Spleen (tissue), 11 donors: ENCODE results near the gene HEBP1. TPM values are rescaled to one million over a fixed set of nuclear protein-coding genes. Genes with fewer than 3 reads are reported as not detected.

ENCODE experiments used
- DNase-seq: peaks from one replicate; pipeline ENCODE4 v3.0.0-alpha.2; 2020
- H3K27ac ChIP-seq, 8 donors: fragments of 200-600 bp; sonication (generic) in 7 of 8; 1 replicate in 4 of 8; 2 replicates in 4 of 8; pipeline versions ENCODE4 v1.5.0 to v1.8.0; 2016 to 2021; ENCODE audit warnings: inconsistent platforms in 4 of 8, mild to moderate bottlenecking in 4 of 8, moderate library complexity in 1 of 8
- H3K27me3 ChIP-seq, 7 donors: fragments of 200-600 bp; sonication (generic) in 6 of 7; replicated peaks in 1 of 7; 1 replicate in 4 of 7; 2 replicates in 3 of 7; pipeline versions ENCODE4 v1.5.0 to v1.8.0; 2016 to 2021; ENCODE audit warnings: inconsistent platforms in 3 of 7, mild to moderate bottlenecking in 1 of 7
- H3K36me3 ChIP-seq, 6 donors: fragments of 200-600 bp; sonication (generic) in 5 of 6; 1 replicate in 4 of 6; 2 replicates in 2 of 6; pipeline versions ENCODE4 v1.5.0 to v1.8.0; 2016 to 2021; ENCODE audit warnings: inconsistent platforms in 2 of 6
- H3K4me1 ChIP-seq, 6 donors: fragments of 200-600 bp; sonication (generic) in 5 of 6; 1 replicate in 3 of 6; 2 replicates in 3 of 6; pipeline versions ENCODE4 v1.5.0 to v1.8.0; 2016 to 2021; ENCODE audit warnings: inconsistent platforms in 3 of 6
- H3K4me3 ChIP-seq, 8 donors: fragments of 200-600 bp; sonication (generic) in 7 of 8; 1 replicate in 4 of 8; 2 replicates in 4 of 8; pipeline versions ENCODE4 v1.5.0 to v1.8.0; 2016 to 2021; ENCODE audit warnings: inconsistent platforms in 4 of 8, mild to moderate bottlenecking in 4 of 8, moderate library complexity in 2 of 8
- H3K9me3 ChIP-seq, 8 donors: fragments of 200-600 bp; sonication (generic) in 7 of 8; 1 replicate in 4 of 8; 2 replicates in 4 of 8; pipeline versions ENCODE4 v1.5.0 to v1.8.0; 2016 to 2021; ENCODE audit warnings: inconsistent platforms in 4 of 8
- CTCF ChIP-seq, 11 experiments: fragments of 200-600 bp in 7 of 11; fragments of 450-650 bp in 4 of 11; sonication (generic) in 4 of 11; IDR thresholded peaks in 8 of 11; conservative IDR thresholded peaks in 3 of 11; 1 replicate in 7 of 11; 2 replicates in 4 of 11; pipeline versions ENCODE4 v1.4.0 to v1.8.0; 2016 to 2021; ENCODE audit warnings: antibody characterized with exemption in 11 of 11, inconsistent platforms in 4 of 11, mild to moderate bottlenecking in 1 of 11
- POLR2A ChIP-seq, 3 donors: fragments of 450-650 bp; IDR thresholded peaks; one replicate each; pipeline ENCODE4 v1.5.1; 2017; ENCODE audit warnings: antibody characterized with exemption in 3 of 3, mild to moderate bottlenecking in 1 of 3
- POLR2AphosphoS5 ChIP-seq, 3 donors: sonication (generic); formaldehyde crosslinking; IDR thresholded peaks; one replicate each; pipeline ENCODE4 v1.5.1; 2017; ENCODE audit warnings: antibody characterized with exemption in 3 of 3
- WGBS, 5 donors: extraction: QIAGEN DNeasy Blood & Tissue Kit in 3 of 5; methylation state at CpG; one replicate each; pipeline versions ENCODE4 v1.1.5 to v1.1.7; 2013 to 2018; 5-methylcytosine and 5-hydroxymethylcytosine counted together
- intact Hi-C: fragments of 100-400 bp; cut with DNase I; formaldehyde crosslinking; loops from one replicate; pipeline ENCODE4 v1.15.0; 2023; ENCODE audit warnings: low total_unique reads
- polyA plus RNA-seq, 3 donors: library from polyadenylated mRNA; stranded (reverse); fragments of 200-250 nt; gene quantifications; one replicate each; pipeline ENCODE4 v1.2.1, GENCODE V29; 2013
- total RNA-seq, 7 donors: library from RNA; depleted of rRNA in 3 of 7; stranded (reverse); fragments of >200 nt in 3 of 7; fragmentation: NEBNext Ultra II Directional in 4 of 7; extraction: Animal tissue kit (Norgen Biotek cat#: 25700) in 4 of 7; gene quantifications; one replicate each; pipeline versions ENCODE4 v1.1.0 to v1.2.1, GENCODE V29; 2016 to 2021
- donor health status: healthy with polysubstance abuse.
- donor health status: DM: no; HTN: no; CAD: no; lungs with moderate emphysema.
- donor health status: DM: no; HTN: no; CAD: no.
- donor health status: Bipolar disorder and iron deficiency.
- donor health status: healthy.
- donor health status: DM: no; HTN: no; CAD: no.
- donor health status: DM: yes; HTN: yes; CAD: no.

The HEBP1 gene
- total and polyA plus RNA-seq, 10 donors: 25.1 to 79.4 (median 60.1) TPM

- Histone ChIP-seq H3K9me3 (no peaks in the 10 kb centered on the region), H3K27ac (no peak overlapping the region), H3K4me1 (no peaks in the 10 kb centered on the region), H3K4me3 (no peak overlapping the region), H3K36me3 (peaks cover 0 to 4% (median 0%) of the 10 kb centered on the region in 6 donors), H3K27me3 (no peaks in the 10 kb centered on the region)
- intact Hi-C loops: no loop called here
- WGBS, 5 donors: 69 to 84% (median 70%) methylated on average over 7 of the region's 7 CpGs
- TF ChIP-seq CTCF (IDR thresholded peaks at IDR 0.05 in 8 of 11, conservative IDR thresholded peaks at IDR 0.05 in 3 of 11) (no peak), POLR2A (IDR thresholded peaks at IDR 0.05) (no peak), POLR2AphosphoS5 (IDR thresholded peaks at IDR 0.05) (no peak)
- no peak for DNase-seq
Measured at GRCh38 chr12:12958886-12959285, 41.2 kb downstream of the HEBP1 start.

DNA sequence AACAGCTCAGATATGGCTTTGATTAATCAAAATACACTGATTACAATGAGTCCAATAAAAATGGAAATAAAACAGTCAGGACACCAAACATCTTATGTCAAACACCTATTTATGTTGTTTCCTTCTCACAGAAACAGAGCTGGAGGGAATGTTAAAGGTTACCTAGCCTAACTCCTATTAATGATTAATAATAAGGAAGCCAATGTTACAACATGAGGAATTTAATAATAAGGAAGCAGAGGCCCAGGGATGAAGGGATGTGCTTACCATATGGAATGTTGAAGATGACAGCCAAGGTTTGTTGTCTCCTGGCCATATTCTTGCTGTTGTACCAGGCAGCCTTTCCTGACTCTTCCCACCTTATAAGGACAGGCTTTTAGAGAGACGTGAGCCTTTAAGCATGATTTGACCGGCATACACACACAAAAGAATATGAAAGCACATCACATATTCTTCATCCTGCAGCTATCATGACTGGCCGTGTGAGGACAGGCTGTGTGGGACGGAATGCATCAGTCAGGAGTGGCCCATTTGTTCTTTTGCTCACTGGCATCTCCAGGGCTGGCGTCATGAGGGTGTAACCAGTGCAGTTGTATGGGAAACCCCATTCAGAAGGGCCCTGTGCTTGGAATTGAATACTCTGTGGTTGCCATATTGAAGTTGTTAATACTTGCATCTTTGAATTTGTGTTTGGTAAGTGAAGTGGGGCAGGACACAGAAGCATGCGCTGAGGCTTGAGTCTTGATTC, 45.0 kb downstream of the HEBP1 start:
- H3K4me1 ChIP-seq: no peaks in the 10 kb centered on the region
- no peaks in the 10 kb centered on the region for H3K9me3 ChIP-seq
- 93 to 98% (median 95%) methylated on average over 6 of the region's 6 CpGs for WGBS, 5 donors
- no peak overlapping the region for H3K4me3 ChIP-seq
- H3K27ac ChIP-seq: no peak overlapping the region
- intact Hi-C loops: no loop called here
- no peak for DNase-seq
- TF ChIP-seq POLR2A (IDR thresholded peaks at IDR 0.05): no peak
- no peak for TF ChIP-seq CTCF (IDR thresholded peaks at IDR 0.05 in 8 of 11, conservative IDR thresholded peaks at IDR 0.05 in 3 of 11)
- H3K36me3 ChIP-seq: peaks cover 0 to 4% (median 0%) of the 10 kb centered on the region in 6 donors
- no peaks in the 10 kb centered on the region for H3K27me3 ChIP-seq

DNA sequence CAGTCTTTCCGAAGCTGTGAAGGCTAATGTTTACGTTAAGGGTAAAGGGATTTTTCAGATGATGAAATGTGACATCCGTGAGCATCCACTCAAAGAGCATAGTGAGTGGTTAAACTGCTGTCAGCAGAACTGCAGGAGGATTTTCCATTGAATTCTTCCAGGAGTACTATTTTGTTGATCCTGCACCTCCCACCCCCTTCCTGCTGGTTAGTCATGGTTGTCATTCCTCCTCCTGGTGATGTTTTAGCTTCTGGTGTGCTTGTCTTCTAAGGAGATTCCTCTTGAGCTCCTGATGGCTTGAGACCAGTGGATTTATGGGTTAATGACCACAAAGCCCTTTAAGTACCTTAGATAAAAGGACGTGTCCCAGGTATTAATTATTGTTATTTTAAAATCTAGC, 45.7 kb downstream of the HEBP1 start:
- Histone ChIP-seq H3K27ac (no peak overlapping the region), H3K9me3 (no peaks in the 10 kb centered on the region), H3K4me3 (no peak overlapping the region), H3K4me1 (no peaks in the 10 kb centered on the region), H3K36me3 (peaks cover 0 to 11% (median 0%) of the 10 kb centered on the region in 6 donors), H3K27me3 (no peaks in the 10 kb centered on the region)
- TF ChIP-seq CTCF (IDR thresholded peaks at IDR 0.05 in 8 of 11, conservative IDR thresholded peaks at IDR 0.05 in 3 of 11) (no peak), POLR2A (IDR thresholded peaks at IDR 0.05) (no peak), POLR2AphosphoS5 (IDR thresholded peaks at IDR 0.05) (no peak)
- intact Hi-C loops: no loop called here
- WGBS, 5 donors: 77 to 91% (median 86%) methylated on average over 4 of the region's 4 CpGs
- no peak for DNase-seq

DNA sequence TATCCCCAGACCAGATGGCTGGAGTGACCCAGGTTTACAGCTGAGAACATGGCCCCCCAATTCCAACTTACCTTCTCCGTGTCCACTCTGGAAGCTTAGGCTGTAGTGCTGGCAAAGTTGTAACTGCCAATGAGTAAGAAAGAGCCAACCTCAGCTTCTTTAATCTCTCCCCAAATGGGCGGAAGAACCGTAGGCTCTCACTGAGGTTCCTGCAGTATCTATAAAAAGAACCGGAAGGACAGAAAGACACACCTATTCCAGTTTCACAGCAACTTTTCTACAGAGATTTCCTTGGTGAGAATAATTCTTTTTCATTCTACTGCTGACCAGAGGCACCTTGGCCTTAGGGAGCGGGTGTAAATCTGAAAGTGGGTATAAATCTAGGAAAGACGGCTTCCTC, 48.0 kb downstream of the HEBP1 start, which contains the start of gene GPRC5D:
GPRC5D (minus strand) TSS at position 135 of the 400 bp plus-strand sequence. CDS start 1,786 bp downstream, outside the sequence.
- Histone ChIP-seq H3K9me3 (no peaks in the 10 kb centered on the region), H3K36me3 (peaks cover 0 to 20% (median 0%) of the 10 kb centered on the region in 6 donors), H3K27ac (no peak within 1 kb of the TSS), H3K4me1 (no peaks in the 10 kb centered on the region), H3K4me3 (no peak within 1 kb of the TSS), H3K27me3 (no peaks in the 10 kb centered on the region)
- 83 to 97% (median 91%) methylated on average over 6 of the region's 6 CpGs for WGBS, 5 donors
- no peak for DNase-seq
- intact Hi-C loops: no loop called here
- TF ChIP-seq POLR2A (IDR thresholded peaks at IDR 0.05): no peak
- TF ChIP-seq POLR2AphosphoS5 (IDR thresholded peaks at IDR 0.05): no peak
- TF ChIP-seq CTCF (IDR thresholded peaks at IDR 0.05 in 8 of 11, conservative IDR thresholded peaks at IDR 0.05 in 3 of 11): no peak
